ENCODE results near the gene TIMP2. TPM values are rescaled to one million over a fixed set of nuclear protein-coding genes. Genes with fewer than 3 reads are reported as not detected.
"Not testable (repeated sequence)": the region's sequence is repeated elsewhere in the genome, so short reads cannot be mapped to it uniquely, and the experiment has no call there.

TIMP2 gene
- polyA plus RNA-seq (2012; ENCODE audit: insufficient read depth, insufficient read length): 25.9 TPM

DNA sequence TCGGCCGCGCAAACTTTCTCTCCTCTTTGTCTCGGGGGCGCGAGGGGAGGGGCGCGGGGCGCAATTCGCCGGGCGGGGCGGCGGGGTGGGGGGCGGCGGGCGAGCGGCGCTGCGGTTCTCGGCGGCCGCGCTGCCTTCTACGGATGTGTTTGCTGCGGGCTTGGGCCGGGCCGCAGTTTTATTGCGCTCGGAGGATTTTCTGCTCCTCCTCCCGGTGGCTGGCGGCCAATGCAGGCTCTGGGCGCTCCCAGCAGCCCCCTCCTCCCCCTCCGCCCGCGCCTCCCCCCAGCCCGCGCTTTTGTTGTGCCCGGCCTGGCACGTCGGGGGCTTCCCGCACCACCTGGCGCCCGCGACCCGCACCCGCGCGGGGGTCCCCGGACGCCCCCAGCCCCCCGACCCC lies at the start of gene TIMP2:
TSS of gene TIMP2 (minus strand) at position 154 of the 400 bp plus-strand sequence. CDS start 299 bp downstream, outside the sequence.
- peak within 1 kb of the TSS; percentile 63 for H3K4me3 ChIP-seq (ENCODE audit: low read length)
- peak; percentile 81 for DNase-seq (ENCODE audit: low read depth, low spot score)

GRCh38 chr17:78973792-78974520 lies 48.8 kb upstream of the TIMP2 start:
- H3K4me3 ChIP-seq (ENCODE audit: low read length): no peak overlapping the region
- no peak for DNase-seq (ENCODE audit: low read depth, low spot score)

GRCh38 chr17:78973196-78973595 lies 48.0 kb upstream of the TIMP2 start:
- no peak for DNase-seq (ENCODE audit: low read depth, low spot score)
- H3K4me3 ChIP-seq (ENCODE audit: low read length): no peak overlapping the region

DNA sequence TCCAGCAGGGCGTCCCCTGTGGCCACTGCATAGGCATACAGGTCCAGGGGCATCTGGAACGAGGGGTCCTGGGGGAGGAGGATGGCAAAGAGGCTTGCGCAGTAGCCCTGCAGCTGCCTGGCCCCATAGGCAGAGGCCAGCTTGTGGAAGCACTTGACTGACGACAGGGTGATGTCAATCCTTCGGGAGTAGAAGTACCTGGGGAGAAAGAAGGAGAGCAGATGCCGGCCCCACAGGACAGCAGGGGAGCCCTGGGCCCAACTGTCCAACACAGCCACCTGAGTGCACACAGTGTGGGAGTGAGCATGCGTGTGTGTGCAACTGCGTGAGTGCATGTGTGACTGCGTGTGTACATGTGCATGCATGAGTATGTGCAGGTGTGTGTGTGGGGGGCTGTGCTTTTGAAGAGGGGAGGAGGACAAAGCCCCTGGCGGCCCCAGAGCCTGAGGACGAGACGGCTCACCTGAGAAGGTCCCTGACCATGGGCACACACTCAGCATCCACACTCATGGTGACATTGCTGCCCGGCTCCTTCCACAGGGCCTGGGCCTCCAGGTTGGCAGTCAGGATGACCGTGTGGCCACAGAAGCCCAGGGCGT lies 47.4 kb upstream of the TIMP2 start:
- DNase-seq (ENCODE audit: low read depth, low spot score): no peak
- no peak overlapping the region for H3K4me3 ChIP-seq (ENCODE audit: low read length)

- no peak overlapping the region for H3K4me3 ChIP-seq (ENCODE audit: low read length)
- DNase-seq (ENCODE audit: low read depth, low spot score): no peak
Measured at GRCh38 chr17:78971756-78972506, 46.7 kb upstream of the TIMP2 start.

DNA sequence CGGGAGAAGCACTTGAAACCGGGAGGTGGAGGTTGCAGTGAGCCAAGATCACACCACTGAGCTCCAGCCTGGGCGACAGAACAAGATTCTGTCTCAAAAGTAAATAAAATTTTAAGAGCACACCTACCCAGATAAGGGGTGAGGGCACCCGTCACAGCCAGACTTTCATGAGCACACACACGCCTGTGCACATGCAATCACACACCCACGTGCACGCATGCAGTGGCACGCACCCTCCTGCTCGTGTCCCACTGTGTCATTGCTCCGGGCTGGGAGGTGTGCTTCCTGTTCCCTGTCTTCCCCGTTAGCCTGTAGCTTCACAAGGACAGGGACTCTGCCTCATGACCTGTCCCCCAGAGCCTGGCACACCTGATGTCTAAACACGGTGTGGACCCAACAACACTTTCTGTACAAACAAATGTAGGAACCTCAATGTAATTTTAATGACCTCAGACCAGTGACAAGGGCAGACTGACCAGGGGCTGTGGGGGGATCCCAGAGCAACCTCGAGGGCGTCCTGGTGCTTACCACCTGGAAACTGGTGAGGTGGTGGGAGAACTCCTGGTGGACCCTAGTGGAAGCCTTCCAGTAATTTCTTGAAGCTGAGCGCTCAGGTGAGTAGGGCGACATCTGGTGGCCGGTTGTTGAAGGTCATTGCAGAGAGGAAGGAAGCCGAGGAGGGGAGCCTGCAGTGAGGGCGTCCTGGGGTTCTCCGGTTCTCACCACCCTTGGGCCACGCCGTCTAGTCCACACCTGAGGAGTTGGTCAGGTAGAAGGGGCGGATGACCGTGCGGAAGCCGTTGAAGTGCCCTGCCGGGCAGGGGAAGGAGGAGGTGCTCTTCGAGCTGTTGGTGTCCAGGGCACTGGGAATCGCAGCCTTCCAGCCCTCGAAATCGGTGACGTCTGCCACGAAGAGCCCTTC lies 45.9 kb upstream of the TIMP2 start:
- no peak overlapping the region for H3K4me3 ChIP-seq (ENCODE audit: low read length)
- DNase-seq (ENCODE audit: low read depth, low spot score): peak; percentile 63

DNA sequence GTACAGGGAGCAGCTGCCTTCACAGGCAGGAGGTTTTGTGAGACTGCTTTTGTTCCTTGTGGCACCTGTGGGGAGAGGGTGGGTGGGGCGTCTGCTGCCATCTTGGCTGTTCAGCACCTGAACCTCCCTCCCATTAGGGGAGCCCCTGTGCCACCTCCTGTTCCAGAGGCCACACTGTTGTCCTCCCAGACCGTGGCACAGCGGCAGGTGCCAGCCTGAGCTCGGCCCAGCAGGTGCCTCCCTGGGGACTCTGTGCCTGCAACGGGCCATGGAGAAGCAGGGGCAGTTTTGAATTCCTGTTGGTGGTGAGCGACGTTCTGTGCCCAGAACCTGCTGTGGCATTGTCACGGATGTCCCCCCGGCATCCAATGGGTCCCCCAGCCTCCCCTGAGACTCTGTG lies 44.7 kb upstream of the TIMP2 start:
- no peak overlapping the region for H3K4me3 ChIP-seq (ENCODE audit: low read length)
- no peak for DNase-seq (ENCODE audit: low read depth, low spot score)

- DNase-seq (ENCODE audit: low read depth, low spot score): no peak
- no peak overlapping the region for H3K4me3 ChIP-seq (ENCODE audit: low read length)
Measured at GRCh38 chr17:78967782-78968362, 42.7 kb upstream of the TIMP2 start.

GRCh38 chr17:78966910-78967600 lies 41.9 kb upstream of the TIMP2 start:
- no peak overlapping the region for H3K4me3 ChIP-seq (ENCODE audit: low read length)
- DNase-seq (ENCODE audit: low read depth, low spot score): no peak

GRCh38 chr17:78966123-78966813 lies 41.1 kb upstream of the TIMP2 start:
- H3K4me3 ChIP-seq (ENCODE audit: low read length): no peak overlapping the region
- DNase-seq (ENCODE audit: low read depth, low spot score): no peak

- no peak overlapping the region for H3K4me3 ChIP-seq (ENCODE audit: low read length)
- DNase-seq (ENCODE audit: low read depth, low spot score): no peak
Measured at GRCh38 chr17:78965491-78965924, 40.3 kb upstream of the TIMP2 start.

DNA sequence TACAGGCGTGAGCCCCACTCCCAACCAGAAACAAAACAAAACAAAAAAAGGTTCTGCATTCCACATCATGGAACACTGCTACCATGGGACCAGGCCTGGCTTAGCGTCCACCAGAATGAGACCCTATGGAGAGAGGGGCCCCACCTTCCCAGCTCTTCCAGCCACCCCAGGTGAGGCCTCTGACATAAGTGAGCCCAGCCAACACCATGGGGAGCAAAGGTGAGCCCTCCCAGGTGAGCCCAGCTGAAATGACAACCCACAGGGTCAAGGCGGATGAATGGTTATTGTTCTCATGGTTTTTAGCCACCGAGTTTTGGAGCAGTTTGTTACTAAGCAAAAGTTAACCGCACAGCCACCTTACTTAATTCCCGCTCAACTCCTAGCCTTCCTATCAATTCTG lies 38.2 kb upstream of the TIMP2 start:
- no peak overlapping the region for H3K4me3 ChIP-seq (ENCODE audit: low read length)
- no peak for DNase-seq (ENCODE audit: low read depth, low spot score)

- not testable (repeated sequence) for H3K4me3 ChIP-seq (ENCODE audit: low read length); DNase-seq (ENCODE audit: low read depth, low spot score)
Measured at GRCh38 chr17:78962984-78963348, 37.8 kb upstream of the TIMP2 start.

- no peak for DNase-seq (ENCODE audit: low read depth, low spot score)
- no peak overlapping the region for H3K4me3 ChIP-seq (ENCODE audit: low read length)
Measured at GRCh38 chr17:78962345-78962983, 37.3 kb upstream of the TIMP2 start.

- DNase-seq (ENCODE audit: low read depth, low spot score): no peak
- H3K4me3 ChIP-seq (ENCODE audit: low read length): no peak overlapping the region
Measured at GRCh38 chr17:78961571-78961970, 36.4 kb upstream of the TIMP2 start.

- no peak overlapping the region for H3K4me3 ChIP-seq (ENCODE audit: low read length)
- no peak for DNase-seq (ENCODE audit: low read depth, low spot score)
Measured at GRCh38 chr17:78960928-78961327, 35.7 kb upstream of the TIMP2 start.

GRCh38 chr17:78959803-78960202 lies 34.6 kb upstream of the TIMP2 start:
- DNase-seq (ENCODE audit: low read depth, low spot score): no peak
- H3K4me3 ChIP-seq (ENCODE audit: low read length): no peak overlapping the region
